ENCODE measurements around the gene CPLANE2. TPM values are rescaled to one million over a fixed set of nuclear protein-coding genes. Genes with fewer than 3 reads are reported as not detected.
A peak's percentile ranks its signal among the peaks of the same experiment; 100 is the strongest.

CPLANE2 gene
- total RNA-seq, 1 donor from 2014 or later: 5.8 TPM

- Histone ChIP-seq H3K36me3 (ENCODE audit: control insufficient read depth, insufficient read depth, low read length) (no peaks in the 10 kb centered on the region), H3K27me3 (ENCODE audit: control insufficient read depth, insufficient read depth, low read length) (no peaks in the 10 kb centered on the region), H3K4me3 (ENCODE audit: low read depth, low read length) (no peak overlapping the region)
- no peak for TF ChIP-seq CTCF (IDR thresholded peaks at IDR 0.05; ENCODE audit: insufficient read depth, low read length, severe bottlenecking)
- FAIRE-seq (no peak), DNase-seq (ENCODE audit: low read depth) (no peak)
Measured at GRCh38 chr1:16189921-16190621, 46.9 kb downstream of the CPLANE2 start.

- Histone ChIP-seq H3K27me3 (ENCODE audit: control insufficient read depth, insufficient read depth, low read length) (no peaks in the 10 kb centered on the region), H3K4me3 (ENCODE audit: low read depth, low read length) (no peak overlapping the region), H3K36me3 (ENCODE audit: control insufficient read depth, insufficient read depth, low read length) (no peaks in the 10 kb centered on the region)
- DNase-seq (ENCODE audit: low read depth) (peak; percentile 86), FAIRE-seq (peak; percentile 40)
- TF ChIP-seq CTCF (IDR thresholded peaks at IDR 0.05; ENCODE audit: insufficient read depth, low read length, severe bottlenecking): no peak
Measured at GRCh38 chr1:16189003-16189402, 48.0 kb downstream of the CPLANE2 start.

GRCh38 chr1:16187748-16188401, 49.1 kb downstream of the CPLANE2 start:
- DNase-seq (ENCODE audit: low read depth): peak; percentile 95
- no peaks in the 10 kb centered on the region for H3K36me3 ChIP-seq (ENCODE audit: control insufficient read depth, insufficient read depth, low read length)
- H3K27me3 ChIP-seq (ENCODE audit: control insufficient read depth, insufficient read depth, low read length): no peaks in the 10 kb centered on the region
- peak; percentile 97 for TF ChIP-seq CTCF (IDR thresholded peaks at IDR 0.05; ENCODE audit: insufficient read depth, low read length, severe bottlenecking)
- no peak overlapping the region for H3K4me3 ChIP-seq (ENCODE audit: low read depth, low read length)
- peak; percentile 88 for FAIRE-seq

GRCh38 chr1:16186655-16187235, 50.2 kb downstream of the CPLANE2 start:
- Histone ChIP-seq H3K4me3 (ENCODE audit: low read depth, low read length) (no peak overlapping the region), H3K27me3 (ENCODE audit: control insufficient read depth, insufficient read depth, low read length) (no peaks in the 10 kb centered on the region), H3K36me3 (ENCODE audit: control insufficient read depth, insufficient read depth, low read length) (no peaks in the 10 kb centered on the region)
- TF ChIP-seq CTCF (IDR thresholded peaks at IDR 0.05; ENCODE audit: insufficient read depth, low read length, severe bottlenecking): no peak
- DNase-seq (ENCODE audit: low read depth) (no peak), FAIRE-seq (no peak)

- no peak for FAIRE-seq
- peak; percentile 86 for DNase-seq (ENCODE audit: low read depth)
- H3K27me3 ChIP-seq (ENCODE audit: control insufficient read depth, insufficient read depth, low read length): no peaks in the 10 kb centered on the region
- no peaks in the 10 kb centered on the region for H3K36me3 ChIP-seq (ENCODE audit: control insufficient read depth, insufficient read depth, low read length)
- TF ChIP-seq CTCF (IDR thresholded peaks at IDR 0.05; ENCODE audit: insufficient read depth, low read length, severe bottlenecking): peak; percentile 2
- no peak overlapping the region for H3K4me3 ChIP-seq (ENCODE audit: low read depth, low read length)
Measured at GRCh38 chr1:16184557-16185303, 52.3 kb downstream of the CPLANE2 start.
